BE2C (cell line): ENCODE data around the gene NEURL1B.
"Not testable (repeated sequence)": the region's sequence is repeated elsewhere in the genome, so short reads cannot be mapped to it uniquely, and the experiment has no call there.

ENCODE experiments used
- DNase-seq: peaks from one replicate; pipeline ENCODE4 v3.0.0-alpha.2; 2020
- H3K27me3 ChIP-seq: fragments of 250-450 bp; sonication (Bioruptor Pico); 2 replicates; pipeline ENCODE4 v1.5.1; 2020; ENCODE audit warnings: mild to moderate bottlenecking
- H3K36me3 ChIP-seq: fragments of 250-450 bp; sonication (Bioruptor Pico); 2 replicates; pipeline ENCODE4 v1.5.1; 2020; ENCODE audit warnings: mild to moderate bottlenecking
- H3K4me1 ChIP-seq: fragments of 250-450 bp; sonication (Bioruptor Pico); 2 replicates; pipeline ENCODE4 v1.5.1; 2020
- H3K4me3 ChIP-seq: 2 replicates; pipeline ENCODE4 v1.5.1; 2011; ENCODE audit warnings: low read depth, low read length
- H3K9me3 ChIP-seq: fragments of 250-450 bp; sonication (Bioruptor Pico); 2 replicates; pipeline ENCODE4 v1.5.1; 2020
- CTCF ChIP-seq: IDR thresholded peaks from 2 replicates; pipeline ENCODE4 v1.5.1; 2012; ENCODE audit warnings: mild to moderate bottlenecking, low read depth, low read length

Gene NEURL1B

GRCh38 chr5:172599204-172599567, 41.9 kb upstream of the NEURL1B start:
- Histone ChIP-seq H3K27me3 (no peaks in the 10 kb centered on the region), H3K4me3 (no peak overlapping the region), H3K4me1 (no peaks in the 10 kb centered on the region), H3K36me3 (no peaks in the 10 kb centered on the region), H3K9me3 (no peaks in the 10 kb centered on the region; the same call in 1 of the 2 replicates)
- DNase-seq, result no peak
- TF ChIP-seq CTCF, result no peak

GRCh38 chr5:172600571-172600970, 40.5 kb upstream of the NEURL1B start:
- no peak for TF ChIP-seq CTCF
- Histone ChIP-seq H3K9me3 (no peaks in the 10 kb centered on the region; the same call in 1 of the 2 replicates), H3K36me3 (no peaks in the 10 kb centered on the region), H3K27me3 (no peaks in the 10 kb centered on the region), H3K4me3 (no peak overlapping the region), H3K4me1 (no peaks in the 10 kb centered on the region)
- DNase-seq, result no peak

- H3K4me3 ChIP-seq, H3K4me1 ChIP-seq, DNase-seq, H3K36me3 ChIP-seq, H3K27me3 ChIP-seq, H3K9me3 ChIP-seq: not testable (repeated sequence)
Observed at GRCh38 chr5:172601576-172601975, 39.5 kb upstream of the NEURL1B start.

- no peak for TF ChIP-seq CTCF
Observed at GRCh38 chr5:172602783-172603231, 38.3 kb upstream of the NEURL1B start.

GRCh38 chr5:172603251-172603806, 37.7 kb upstream of the NEURL1B start:
- DNase-seq, result no peak
- no peak for TF ChIP-seq CTCF
- Histone ChIP-seq H3K4me1 (no peaks in the 10 kb centered on the region), H3K36me3 (no peaks in the 10 kb centered on the region), H3K4me3 (no peak overlapping the region), H3K27me3 (0 out of 2 replicates have a peak, but pooled peaks cover 3% of the 10 kb centered on the region), H3K9me3 (no peaks in the 10 kb centered on the region)

More at GRCh38 chr5:172602783-172603231, 38.3 kb upstream of the NEURL1B start:
- H3K4me3 ChIP-seq, result no peak overlapping the region
- H3K36me3 ChIP-seq, result no peaks in the 10 kb centered on the region
- H3K27me3 ChIP-seq, result 0 out of 2 replicates have a peak, but pooled peaks cover 3% of the 10 kb centered on the region
- H3K9me3 ChIP-seq, result no peaks in the 10 kb centered on the region
- DNase-seq, result no peak
- no peaks in the 10 kb centered on the region for H3K4me1 ChIP-seq

- 0 out of 2 replicates have a peak, but pooled peaks cover 3% of the 10 kb centered on the region for H3K27me3 ChIP-seq
- no peaks in the 10 kb centered on the region for H3K4me1 ChIP-seq
- no peaks in the 10 kb centered on the region for H3K36me3 ChIP-seq
- DNase-seq, result no peak
- no peak overlapping the region for H3K4me3 ChIP-seq
- H3K9me3 ChIP-seq, result no peaks in the 10 kb centered on the region
- no peak for TF ChIP-seq CTCF
Observed at GRCh38 chr5:172605466-172605865, 35.6 kb upstream of the NEURL1B start.
